Measurements from ENCODE around the gene STX5. TPM values are rescaled to one million over a fixed set of nuclear protein-coding genes. Genes with fewer than 3 reads are reported as not detected.

Gene STX5
- total and polyA plus RNA-seq, 9 of the 15 experiments (the other 6 are each of a cell fraction or from before 2014, with no cell fraction given) = 2.8 to 28.6 (median 23.7) TPM

- TF ChIP-seq ZNF512 (tag; IDR thresholded peaks at IDR 0.05) = no peak
- no peak for TF ChIP-seq ATF3 (IDR thresholded peaks at IDR 0.05)
- TF ChIP-seq ATF3 (CRISPR knock-in tag; conservative IDR thresholded peaks at IDR 0.05) = 0 out of 2 replicates have a peak, but pooled peaks have one; percentile 7
- TF ChIP-seq ZNF436 (CRISPR knock-in tag; IDR thresholded peaks at IDR 0.05) = no peak
- no peak for TF ChIP-seq RFX7 (CRISPR knock-in tag; IDR thresholded peaks at IDR 0.05)
- TF ChIP-seq PTTG1 (tag; IDR thresholded peaks at IDR 0.05; ENCODE audit: low read depth) = no peak
- no peak for TF ChIP-seq L3MBTL2 (IDR thresholded peaks at IDR 0.05)
- no peak for TF ChIP-seq OTX1 (CRISPR knock-in tag; IDR thresholded peaks at IDR 0.05)
- no peak for TF ChIP-seq ZNF280A (IDR thresholded peaks at IDR 0.05; ENCODE audit: low read depth, partially characterized antibody)
- no peak for TF ChIP-seq FOXA1 (IDR thresholded peaks at IDR 0.05; ENCODE audit: borderline replicate concordance)
- TF ChIP-seq RB1 (IDR thresholded peaks at IDR 0.05; ENCODE audit: low read depth) = no peak
- TF ChIP-seq TCF7L2 (IDR thresholded peaks at IDR 0.05; ENCODE audit: low read depth, low read length) = no peak
- no peak for TF ChIP-seq PKNOX1 (IDR thresholded peaks at IDR 0.05)
- TF ChIP-seq GMEB1 (CRISPR knock-in tag; IDR thresholded peaks at IDR 0.05) = no peak
- TF ChIP-seq RBFOX2 (IDR thresholded peaks at IDR 0.05; ENCODE audit: low read depth, low read length) = no peak
- TF ChIP-seq RBM25 (IDR thresholded peaks at IDR 0.05; ENCODE audit: low read depth, low read length, severe bottlenecking) = peak; percentile 12
- TF ChIP-seq FUS (optimal IDR thresholded peaks at IDR 0.05; ENCODE audit: low read depth, low read length) = no peak
- peak; percentile 98 for TF ChIP-seq ZNF121 (CRISPR knock-in tag; conservative IDR thresholded peaks at IDR 0.05)
- TF ChIP-seq SIRT6 (IDR thresholded peaks at IDR 0.05; ENCODE audit: low read depth, low read length) = no peak
- TF ChIP-seq NFE2 (IDR thresholded peaks at IDR 0.05; ENCODE audit: low read depth) = no peak
- no peak for TF ChIP-seq BRD4 (IDR thresholded peaks at IDR 0.05)
- TF ChIP-seq KAT7 (CRISPR knock-in tag; IDR thresholded peaks at IDR 0.05; ENCODE audit: borderline replicate concordance) = no peak
- TF ChIP-seq CCNT2 (IDR thresholded peaks at IDR 0.05; ENCODE audit: borderline replicate concordance, extremely low read depth, insufficient read length, low read depth, low read length) = no peak
- TF ChIP-seq MED1 (CRISPR knock-in tag; IDR thresholded peaks at IDR 0.05; ENCODE audit: borderline replicate concordance) = no peak
These were observed 16.0 kb upstream of the STX5 start (continued) for GRCh38 chr11:62847767-62848314.

Measured in K562 (cell line).